Osteocyte (in vitro differentiated cells): ENCODE measurements around the gene APBB1IP. TPM values are rescaled to one million over a fixed set of nuclear protein-coding genes. Genes with fewer than 3 reads are reported as not detected.
A peak's percentile ranks its signal among the peaks of the same experiment; 100 is the strongest.

Experiments used
- DNase-seq: peaks from one replicate; pipeline ENCODE4 v3.0.0; 2021; ENCODE audit warnings: mixed read lengths; ENCODE audit not compliant: unreplicated experiment; ENCODE audit errors: extremely low spot score
- H3K27ac Mint-ChIP-seq: one replicate; pipeline ENCODE4 v1.8.0; 2021; ENCODE audit warnings: mild to moderate bottlenecking, mixed read lengths; ENCODE audit not compliant: unreplicated experiment
- H3K27me3 Mint-ChIP-seq: one replicate; pipeline ENCODE4 v1.8.0; 2021; ENCODE audit warnings: mixed read lengths; ENCODE audit not compliant: unreplicated experiment
- H3K36me3 Mint-ChIP-seq: one replicate; pipeline ENCODE4 v1.8.0; 2021; ENCODE audit warnings: mixed read lengths; ENCODE audit not compliant: unreplicated experiment
- H3K4me1 Mint-ChIP-seq: one replicate; pipeline ENCODE4 v1.8.0; 2021; ENCODE audit warnings: mixed read lengths; ENCODE audit not compliant: unreplicated experiment
- H3K4me3 Mint-ChIP-seq: one replicate; pipeline ENCODE4 v1.8.0; 2021; ENCODE audit warnings: mild to moderate bottlenecking, moderate library complexity, mixed read lengths; ENCODE audit not compliant: unreplicated experiment
- H3K9me3 Mint-ChIP-seq: one replicate; pipeline ENCODE4 v1.8.0; 2021; ENCODE audit warnings: mixed read lengths; ENCODE audit not compliant: unreplicated experiment
- CTCF ChIP-seq: fragments of 200-600 bp; sonication (generic); IDR thresholded peaks from 2 replicates; pipeline ENCODE4 v1.5.0; 2021; ENCODE audit warnings: antibody characterized with exemption, mild to moderate bottlenecking, moderate library complexity
- total RNA-seq: library from RNA; stranded (reverse); gene quantifications from 2 replicates; pipeline ENCODE4 v1.2.1, GENCODE V29; 2021

APBB1IP gene
- total RNA-seq, 1 donor from 2014 or later, result not detected

DNA sequence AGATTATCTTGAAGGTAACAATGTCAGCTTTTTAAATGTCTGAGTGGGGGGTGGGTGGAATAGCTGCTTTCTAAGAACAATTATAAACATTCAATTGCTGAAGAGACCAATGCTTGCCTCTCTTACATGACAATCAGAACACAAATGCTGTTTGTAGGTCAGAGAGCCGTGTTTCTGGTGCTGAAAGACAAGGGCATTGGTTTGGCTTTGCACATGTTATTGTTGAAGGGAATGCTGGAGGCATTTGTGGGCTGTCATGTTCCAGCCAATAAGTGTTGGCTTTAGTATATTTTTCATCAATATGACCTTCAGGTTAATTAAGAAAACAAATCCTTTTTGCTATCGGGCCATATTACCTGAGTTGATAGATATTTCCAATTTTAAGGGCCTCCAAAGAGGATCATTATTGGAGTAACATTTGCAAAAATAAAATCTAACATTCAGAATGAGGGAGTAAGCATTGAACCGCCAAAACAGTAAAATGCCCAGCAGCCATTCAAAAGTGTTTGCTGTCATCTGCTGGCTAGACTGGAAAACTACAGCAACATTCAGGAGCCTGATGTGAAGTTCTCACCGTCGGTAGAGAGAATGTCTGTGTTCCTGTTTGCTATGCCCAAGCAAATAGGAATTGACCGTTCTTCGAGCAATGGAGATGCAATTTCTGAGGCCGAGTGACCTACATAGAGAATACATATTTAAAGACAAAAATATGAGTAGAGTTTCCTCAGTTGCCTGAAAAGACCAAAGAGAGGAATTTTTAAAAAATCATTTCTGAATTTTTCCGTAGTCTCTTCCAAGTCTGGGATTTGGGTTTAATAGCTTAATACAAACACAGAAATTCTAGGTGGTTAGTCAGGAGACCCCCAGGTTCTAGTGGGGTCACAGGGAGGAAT is 118.9 kb downstream of the APBB1IP start:
- no peaks in the 10 kb centered on the region for H3K9me3 Mint-ChIP-seq
- DNase-seq, result no peak
- H3K36me3 Mint-ChIP-seq, result no peaks in the 10 kb centered on the region
- peak; percentile 78 for TF ChIP-seq CTCF
- H3K4me1 Mint-ChIP-seq, result no peaks in the 10 kb centered on the region
- no peak overlapping the region for H3K4me3 Mint-ChIP-seq
- no peak overlapping the region for H3K27ac Mint-ChIP-seq
- H3K27me3 Mint-ChIP-seq, result peaks cover 9% of the 10 kb centered on the region

GRCh38 chr10:26557641-26558014 is 119.5 kb downstream of the APBB1IP start:
- Mint-ChIP-seq H3K27me3 (peaks cover 13% of the 10 kb centered on the region), H3K4me3 (no peak overlapping the region), H3K9me3 (no peaks in the 10 kb centered on the region), H3K4me1 (no peaks in the 10 kb centered on the region), H3K27ac (no peak overlapping the region), H3K36me3 (no peaks in the 10 kb centered on the region)
- no peak for TF ChIP-seq CTCF
- DNase-seq, result no peak

DNA sequence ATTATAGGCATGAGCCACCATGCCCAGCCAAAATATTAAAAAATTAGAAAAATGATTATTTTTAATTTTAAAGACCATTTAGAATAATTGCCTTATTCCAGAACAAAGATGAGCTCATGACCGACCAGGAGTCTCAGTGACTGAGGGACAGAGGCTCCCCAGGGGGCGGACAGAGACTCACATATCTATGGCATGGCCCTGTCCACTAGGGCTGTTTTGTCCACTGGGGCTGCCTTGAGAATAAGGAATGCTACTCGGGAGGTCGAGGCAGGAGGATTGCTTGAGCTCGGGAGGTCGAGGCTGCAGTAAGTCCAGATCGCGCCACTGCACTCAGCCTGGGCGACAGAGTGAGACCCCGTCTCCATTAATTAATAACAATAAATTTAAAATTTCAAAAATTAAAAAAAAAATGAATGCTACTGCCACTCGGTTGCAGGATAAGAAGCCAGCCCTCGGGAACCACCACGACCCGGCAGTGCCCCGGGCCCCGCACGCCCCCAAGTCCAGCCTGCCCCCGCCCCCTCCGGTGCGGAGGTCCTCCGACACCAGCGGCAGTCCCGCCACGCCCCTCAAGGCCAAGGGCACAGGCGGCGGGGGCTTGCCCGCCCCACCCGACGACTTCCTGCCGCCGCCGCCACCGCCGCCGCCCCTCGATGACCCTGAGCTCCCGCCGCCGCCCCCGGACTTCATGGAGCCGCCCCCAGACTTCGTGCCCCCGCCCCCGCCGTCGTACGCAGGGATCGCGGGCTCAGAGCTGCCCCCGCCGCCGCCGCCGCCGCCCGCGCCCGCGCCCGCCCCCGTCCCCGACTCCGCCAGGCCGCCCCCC is 128.6 kb downstream of the APBB1IP start:
- H3K4me3 Mint-ChIP-seq, result peak overlapping the region; percentile 41
- peaks cover 6% of the 10 kb centered on the region for H3K9me3 Mint-ChIP-seq
- H3K36me3 Mint-ChIP-seq, result no peaks in the 10 kb centered on the region
- H3K27me3 Mint-ChIP-seq, result peaks cover 60% of the 10 kb centered on the region
- H3K27ac Mint-ChIP-seq, result no peak overlapping the region
- peaks cover 1% of the 10 kb centered on the region for H3K4me1 Mint-ChIP-seq
- no peak for DNase-seq
- TF ChIP-seq CTCF, result no peak

DNA sequence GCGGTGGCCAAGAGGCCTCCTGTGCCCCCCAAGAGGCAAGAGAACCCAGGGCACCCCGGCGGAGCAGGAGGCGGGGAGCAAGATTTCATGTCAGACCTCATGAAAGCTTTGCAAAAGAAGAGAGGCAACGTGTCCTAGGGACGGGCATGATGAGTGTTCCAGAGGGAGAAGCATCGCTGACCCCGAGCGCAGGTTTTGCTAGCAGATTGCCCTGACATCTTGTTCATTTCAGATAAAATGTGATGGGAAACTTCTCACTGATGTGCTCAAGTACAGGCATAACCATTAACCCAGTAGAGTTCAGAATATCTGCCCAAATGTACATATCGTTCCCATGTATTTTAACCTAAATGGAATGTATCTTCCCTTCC is 129.2 kb downstream of the APBB1IP start:
- peak overlapping the region; percentile 27 for H3K4me3 Mint-ChIP-seq
- no peak for TF ChIP-seq CTCF
- no peaks in the 10 kb centered on the region for H3K36me3 Mint-ChIP-seq
- DNase-seq, result no peak
- peaks cover 6% of the 10 kb centered on the region for H3K9me3 Mint-ChIP-seq
- peaks cover 1% of the 10 kb centered on the region for H3K4me1 Mint-ChIP-seq
- no peak overlapping the region for H3K27ac Mint-ChIP-seq
- peaks cover 58% of the 10 kb centered on the region for H3K27me3 Mint-ChIP-seq

GRCh38 chr10:26571655-26572054 is 133.5 kb downstream of the APBB1IP start:
- no peak overlapping the region for H3K27ac Mint-ChIP-seq
- no peaks in the 10 kb centered on the region for H3K36me3 Mint-ChIP-seq
- TF ChIP-seq CTCF, result no peak
- H3K9me3 Mint-ChIP-seq, result peaks cover 6% of the 10 kb centered on the region
- H3K4me1 Mint-ChIP-seq, result no peaks in the 10 kb centered on the region
- H3K4me3 Mint-ChIP-seq, result no peak overlapping the region
- H3K27me3 Mint-ChIP-seq, result peaks cover 40% of the 10 kb centered on the region
- DNase-seq, result no peak
